KG1 (cell line): ENCODE results near the gene GLT1D1.

Experiments used
- DNase-seq: peaks from one replicate; lab custom pipeline; 2025; lab: John Stamatoyannopoulos, UW

Gene GLT1D1

DNA sequence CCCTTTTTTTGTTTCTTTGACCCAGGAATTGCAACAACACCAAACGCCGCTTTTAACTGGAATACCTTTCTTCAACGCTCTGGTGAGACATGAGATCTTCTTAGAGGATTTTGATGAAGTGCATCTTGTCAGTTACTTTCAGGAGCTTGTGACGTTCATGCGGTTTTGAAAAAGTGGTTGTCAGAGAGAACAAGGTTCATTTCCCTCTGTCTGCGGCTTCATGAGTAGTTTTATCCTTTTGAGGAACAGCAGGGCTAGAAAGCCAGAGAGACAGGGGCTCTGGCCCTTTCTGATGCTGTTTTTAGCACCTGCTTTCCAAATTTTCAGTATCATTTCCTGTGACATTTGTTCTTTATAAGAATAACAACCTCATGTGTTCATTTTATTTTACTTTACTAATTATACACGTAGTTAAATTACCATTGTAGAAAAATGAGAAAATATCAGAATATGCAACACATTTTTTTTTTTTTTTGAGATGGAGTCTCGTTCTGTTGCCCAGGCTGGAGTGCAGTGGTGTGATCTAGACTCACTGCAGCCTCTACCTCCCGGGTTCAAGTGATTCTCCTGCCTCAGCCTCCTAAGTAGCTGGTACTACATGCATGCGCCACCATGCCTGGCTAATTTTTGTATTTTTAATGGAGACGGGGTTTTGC is 61.8 kb downstream of the GLT1D1 start:
- DNase-seq, result peak; percentile 33

- DNase-seq, result no peak
Observed at GRCh38 chr12:128916425-128916824, 63.1 kb downstream of the GLT1D1 start.

DNA sequence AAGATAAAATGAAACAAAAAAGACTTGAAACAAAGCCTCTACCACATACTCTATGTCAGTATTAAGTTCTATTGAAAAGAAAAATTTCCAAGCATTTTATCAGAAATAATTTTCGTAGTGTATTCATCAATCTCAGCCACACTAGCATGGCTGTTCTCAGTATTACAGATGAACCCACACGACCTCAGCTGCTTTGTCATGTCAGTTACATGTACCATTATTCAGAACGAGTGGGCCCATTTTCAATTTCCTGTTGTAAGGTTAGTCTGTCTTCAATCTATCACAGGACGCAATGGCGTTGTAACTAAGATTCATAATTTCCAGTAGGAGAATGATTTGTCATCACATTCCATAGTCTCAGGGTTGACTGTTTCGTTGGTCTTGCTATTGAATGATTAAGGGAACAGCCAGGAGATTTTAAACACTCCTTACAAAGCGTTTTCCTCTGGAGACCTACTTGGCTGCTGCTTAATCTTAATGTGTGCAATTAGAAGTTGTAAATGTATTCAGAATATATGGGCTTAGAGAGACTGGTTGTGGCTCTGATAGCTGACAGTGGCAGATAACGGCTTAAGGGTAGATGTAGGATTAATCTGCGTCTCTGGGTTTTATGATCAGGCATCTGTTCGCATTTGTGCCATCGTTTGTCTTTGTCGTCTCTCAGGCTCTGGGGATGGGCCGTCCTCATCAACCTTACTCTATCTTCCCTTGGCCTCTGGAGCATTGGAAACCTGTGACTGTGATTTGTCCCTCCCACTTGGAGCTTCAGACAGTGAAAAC is 65.4 kb downstream of the GLT1D1 start:
- no peak for DNase-seq

- DNase-seq, result no peak
Observed at GRCh38 chr12:128920468-128920867, 67.2 kb downstream of the GLT1D1 start.

GRCh38 chr12:128928361-128928760 is 75.1 kb downstream of the GLT1D1 start:
- DNase-seq, result no peak

DNA sequence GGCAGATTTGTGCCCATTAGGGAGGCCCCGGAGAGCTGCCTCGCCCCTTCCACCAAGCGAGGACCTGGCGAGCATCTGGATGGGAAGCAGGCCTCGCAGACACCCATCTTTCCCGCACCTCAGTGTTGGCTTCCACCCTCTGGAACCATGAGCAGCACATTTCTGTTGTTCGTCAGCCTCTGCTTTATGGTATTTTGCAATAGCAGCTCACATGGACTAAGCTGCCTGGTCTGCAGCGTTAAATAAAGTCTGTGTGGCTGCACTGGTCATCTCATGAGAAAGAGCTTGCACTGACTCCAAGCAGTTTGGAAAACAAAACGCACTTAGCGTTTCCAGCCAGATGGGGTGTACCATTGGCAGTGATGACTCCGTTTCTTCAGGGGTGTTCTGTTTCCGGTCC is 75.8 kb downstream of the GLT1D1 start:
- no peak for DNase-seq

DNA sequence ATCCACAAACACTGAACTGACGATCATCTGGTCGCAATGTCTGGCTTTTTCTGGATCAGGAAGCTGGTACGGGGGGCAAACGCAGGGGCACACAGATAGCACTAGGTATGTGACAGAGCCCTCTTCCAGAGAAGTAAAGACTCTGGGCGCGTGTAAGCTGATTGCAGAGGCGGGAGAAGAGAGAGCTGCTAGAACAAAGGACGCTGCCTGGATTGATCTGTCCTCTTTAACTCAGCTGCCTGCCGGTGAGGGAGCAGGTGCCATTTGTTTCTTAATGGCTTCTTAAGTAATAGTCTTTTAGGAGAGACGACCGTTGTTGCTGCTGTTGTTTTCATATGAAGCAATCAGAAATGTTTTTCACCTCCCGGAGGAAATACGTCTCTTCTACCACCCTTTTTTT is 77.3 kb downstream of the GLT1D1 start:
- no peak for DNase-seq

DNA sequence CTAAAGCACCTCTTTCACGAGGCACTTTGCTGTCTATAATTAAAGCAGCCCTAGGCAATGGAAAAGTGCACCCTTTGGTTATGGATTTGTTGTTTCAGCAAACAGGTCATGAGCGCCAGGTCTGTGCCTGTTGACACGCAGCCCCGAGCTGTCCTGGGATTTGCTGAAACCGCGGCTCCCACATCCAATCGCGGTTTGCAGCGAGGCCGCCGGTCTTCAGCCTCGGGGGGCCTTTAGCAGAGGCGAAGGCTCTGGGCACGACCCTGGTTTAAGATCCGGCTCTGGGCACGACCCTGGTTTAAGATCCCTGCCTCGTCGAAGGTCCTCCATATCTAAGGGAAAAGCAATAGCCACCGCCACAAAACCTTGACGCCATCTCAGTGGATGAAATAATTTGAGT is 79.2 kb downstream of the GLT1D1 start:
- DNase-seq, result no peak

DNA sequence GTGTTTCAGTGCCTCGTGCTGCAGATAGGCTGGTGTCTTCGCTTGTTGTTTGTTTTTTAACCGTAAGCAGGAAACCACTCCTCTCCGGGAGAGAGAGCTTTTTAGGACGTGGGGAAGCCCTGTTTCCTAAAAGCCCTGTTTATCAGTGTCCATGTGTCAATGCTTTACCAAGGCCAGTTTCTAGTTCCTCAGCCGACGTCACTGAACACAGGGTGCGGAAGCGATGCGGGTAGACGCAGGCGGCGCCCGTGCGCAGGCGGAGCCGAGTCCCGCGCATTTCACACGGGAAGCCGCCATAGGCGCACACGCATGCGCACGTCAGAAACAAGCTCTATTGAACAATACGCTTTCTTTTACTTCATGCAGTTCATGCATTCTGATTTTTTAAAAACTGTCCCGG is 79.8 kb downstream of the GLT1D1 start:
- no peak for DNase-seq

- no peak for DNase-seq
Observed at GRCh38 chr12:128933926-128934325, 80.6 kb downstream of the GLT1D1 start.

- no peak for DNase-seq
Observed at GRCh38 chr12:128938886-128939285, 85.6 kb downstream of the GLT1D1 start.

DNA sequence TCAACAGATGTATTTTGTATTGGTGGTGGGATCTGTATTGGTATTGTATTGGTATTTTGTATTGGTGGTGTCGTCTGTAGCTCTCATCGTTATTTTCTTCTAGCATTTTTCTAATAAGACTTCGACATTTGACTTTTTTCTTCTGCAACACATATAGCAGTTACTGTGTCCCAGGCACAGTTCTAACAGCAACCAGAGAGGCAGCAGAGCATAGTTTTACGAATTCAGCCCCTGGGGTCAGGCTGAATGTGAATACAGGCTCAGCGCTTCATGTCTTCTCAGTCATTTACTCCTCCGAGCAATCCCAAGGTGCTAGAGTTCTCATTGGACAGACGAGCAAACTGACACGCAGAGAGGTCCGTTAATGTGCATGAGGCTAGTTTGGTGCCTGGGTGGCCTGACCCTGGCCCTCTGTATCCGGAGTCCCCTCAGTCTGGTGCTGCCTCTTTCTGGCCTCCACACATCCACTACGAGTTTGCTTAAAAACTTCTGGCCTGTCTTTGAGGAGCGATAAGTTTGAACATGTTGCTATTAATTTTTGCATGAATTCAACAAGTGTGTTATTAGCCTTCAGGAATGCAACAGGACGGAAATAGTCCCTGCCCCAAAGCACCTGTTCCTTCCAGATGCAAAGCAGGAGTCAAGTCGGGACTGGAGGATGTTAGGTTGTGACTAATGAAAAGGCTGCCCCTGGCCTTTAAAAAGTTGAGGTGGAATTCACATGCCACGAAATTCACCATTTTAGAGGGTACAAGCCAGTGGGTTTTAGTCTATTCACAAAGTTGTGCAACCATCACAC is 87.0 kb downstream of the GLT1D1 start:
- no peak for DNase-seq

DNA sequence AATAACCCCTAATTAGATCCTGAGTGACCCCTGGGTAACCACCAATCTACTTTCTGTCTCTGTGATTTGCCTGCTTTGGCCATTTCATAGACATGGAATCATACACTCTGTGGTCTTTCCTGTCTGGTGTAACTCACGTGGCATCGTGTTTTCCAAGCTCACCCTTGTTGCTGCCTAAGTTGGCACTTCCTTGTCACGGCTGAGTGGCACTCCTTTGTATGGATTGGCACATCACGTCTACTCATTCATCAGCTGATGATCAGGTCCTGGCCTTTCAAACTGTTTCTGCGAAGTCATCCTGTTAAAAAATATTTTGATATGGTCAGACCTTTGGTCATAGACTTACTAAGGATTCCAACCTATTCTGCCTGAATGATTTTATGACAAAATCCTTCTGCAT is 87.7 kb downstream of the GLT1D1 start:
- DNase-seq, result no peak

GRCh38 chr12:128942960-128943477 is 89.7 kb downstream of the GLT1D1 start:
- no peak for DNase-seq

DNA sequence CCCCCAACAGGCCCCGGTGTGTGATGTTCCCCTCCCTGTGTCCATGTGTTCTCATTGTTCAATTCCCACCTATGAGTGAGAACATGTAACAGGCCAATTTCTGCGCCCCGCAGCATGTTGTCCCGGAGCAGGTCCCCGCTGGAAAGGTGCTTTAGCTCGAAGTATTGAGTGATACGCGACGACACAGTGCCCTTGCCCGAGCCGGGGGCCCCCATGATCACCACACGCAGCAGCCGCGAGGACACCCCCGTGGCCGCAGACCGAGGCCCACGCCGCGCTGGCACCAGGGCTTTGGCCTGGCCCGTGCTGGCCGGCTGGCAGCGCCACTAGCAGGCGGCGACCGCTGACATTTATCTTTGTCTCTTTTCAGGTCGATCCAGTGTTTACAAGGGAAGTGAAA is 91.7 kb downstream of the GLT1D1 start:
- DNase-seq, result no peak

DNA sequence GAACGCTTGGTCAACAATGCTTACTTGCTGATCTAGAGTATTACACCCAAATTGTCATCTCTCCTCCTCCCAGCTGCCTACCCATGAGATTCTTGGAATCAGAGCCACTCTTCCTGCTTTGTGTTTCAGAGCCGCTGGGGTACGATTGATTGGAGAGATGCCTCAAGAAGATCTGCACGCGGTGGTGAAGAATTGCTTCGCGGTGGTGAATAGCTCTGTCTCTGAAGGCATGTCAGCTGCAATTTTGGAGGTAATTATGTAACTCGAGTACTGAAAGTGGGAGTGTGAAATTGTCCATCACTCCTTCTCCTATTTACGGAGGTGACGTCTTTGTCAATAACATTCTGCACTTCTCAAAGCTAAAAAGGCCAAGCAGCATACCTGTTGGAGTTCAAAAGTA is 93.9 kb downstream of the GLT1D1 start:
- no peak for DNase-seq

GRCh38 chr12:128949086-128949485 is 95.8 kb downstream of the GLT1D1 start:
- no peak for DNase-seq

DNA sequence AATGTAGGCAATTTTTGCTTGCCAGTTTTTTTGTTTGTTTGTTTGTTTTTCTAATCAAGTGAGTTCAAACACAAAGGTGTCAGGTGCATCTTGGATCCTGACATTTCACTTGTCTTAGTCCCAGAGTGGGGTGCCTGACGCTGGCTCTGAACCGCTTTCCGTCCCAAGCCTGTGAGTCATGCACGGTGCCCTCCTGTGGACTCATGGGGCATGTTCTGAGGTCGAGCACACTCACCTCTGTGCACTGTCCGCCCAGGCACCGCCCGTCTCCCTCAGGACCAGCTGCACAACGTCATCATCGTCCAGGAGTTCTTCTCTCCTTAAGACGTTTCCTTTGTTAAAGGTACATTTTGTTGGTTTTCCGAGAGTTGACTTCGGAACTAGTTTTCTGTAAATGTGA is 98.2 kb downstream of the GLT1D1 start:
- DNase-seq, result no peak

DNA sequence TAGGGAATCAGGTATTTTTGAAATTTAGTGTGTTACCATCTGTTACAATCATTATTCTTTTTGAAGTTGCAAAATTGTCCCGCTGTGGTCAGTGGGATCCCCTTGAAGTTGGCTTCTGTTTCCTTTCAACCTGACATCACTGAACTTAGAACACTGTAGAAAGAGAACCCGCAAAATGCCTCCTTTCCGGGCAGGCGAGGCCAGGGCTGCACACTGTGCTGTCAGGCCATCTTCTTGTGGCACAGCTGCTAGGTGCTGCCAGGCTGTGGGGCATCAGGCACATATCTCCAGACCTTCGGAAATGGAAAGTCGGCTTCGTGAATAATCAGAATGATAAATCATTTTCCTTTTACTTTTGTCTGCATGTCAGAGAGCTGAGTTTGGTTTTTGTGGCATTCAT is 103.5 kb downstream of the GLT1D1 start:
- DNase-seq, result no peak

GRCh38 chr12:128959901-128960300 is 106.6 kb downstream of the GLT1D1 start:
- DNase-seq, result no peak

DNA sequence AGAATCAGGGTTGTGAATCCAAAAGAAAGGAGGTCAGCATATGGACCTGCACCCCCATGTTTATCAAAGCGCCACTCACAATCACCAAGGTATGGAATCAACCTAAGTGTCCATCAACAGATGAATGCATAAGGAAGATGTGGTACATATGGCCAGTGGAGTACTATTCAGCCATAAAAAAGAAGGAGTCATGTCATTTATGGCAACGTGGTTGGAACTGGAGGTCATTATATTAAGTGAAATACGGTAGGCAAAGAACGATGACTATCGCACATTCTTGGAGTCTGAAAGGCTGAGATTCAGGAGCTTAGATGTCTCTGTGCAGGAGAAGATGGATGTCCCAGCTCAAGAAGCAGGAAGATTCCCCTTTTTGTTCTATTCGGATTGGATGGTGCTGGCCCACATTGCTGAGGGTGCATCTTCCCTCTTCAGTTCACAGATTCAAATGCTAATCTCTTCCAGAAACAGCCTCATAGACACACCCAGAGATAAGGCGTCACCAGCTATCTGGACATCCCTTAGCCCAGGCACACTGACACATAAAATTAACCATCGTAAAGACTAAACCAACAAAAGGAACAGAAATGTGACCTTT is 108.1 kb downstream of the GLT1D1 start:
- DNase-seq, result no peak

GRCh38 chr12:128961957-128962356 is 108.7 kb downstream of the GLT1D1 start:
- no peak for DNase-seq
